Sciatic nerve (tissue), 2 donors: ENCODE data around the gene ZNF639. TPM values are rescaled to one million over a fixed set of nuclear protein-coding genes. Genes with fewer than 3 reads are reported as not detected.
A peak's percentile ranks its signal among the peaks of the same experiment; 100 is the strongest.
"Not testable (repeated sequence)": the region's sequence is repeated elsewhere in the genome, so short reads cannot be mapped to it uniquely, and the experiment has no call there.

Experiments
- ATAC-seq: fragments of 200-7000 bp; cut with Tn5 transposase; one replicate; pipeline ENCODE4 v1.9.1; 2020; ENCODE audit warnings: mild to moderate bottlenecking, moderate library complexity
- DNase-seq: peaks from one replicate; pipeline ENCODE4 v3.0.0-alpha.2; 2020; ENCODE audit warnings: low spot score
- intact Hi-C: fragments of 100-400 bp; cut with DNase I; formaldehyde crosslinking; loops from one replicate; pipeline ENCODE4 v1.14.2; 2022
- total RNA-seq: library from RNA; stranded (reverse); fragmentation: NEBNext Ultra II Directional; extraction: Animal tissue kit (Norgen Biotek cat#: 25700); gene quantifications from one replicate; pipeline ENCODE4 v1.2.1, GENCODE V29; 2021
- donor health status: DM: no; HTN: no; CAD: no.
- donor health status: DM: no; HTN: no; CAD: no.

The ZNF639 gene
- total RNA-seq = 32.3 TPM

DNA sequence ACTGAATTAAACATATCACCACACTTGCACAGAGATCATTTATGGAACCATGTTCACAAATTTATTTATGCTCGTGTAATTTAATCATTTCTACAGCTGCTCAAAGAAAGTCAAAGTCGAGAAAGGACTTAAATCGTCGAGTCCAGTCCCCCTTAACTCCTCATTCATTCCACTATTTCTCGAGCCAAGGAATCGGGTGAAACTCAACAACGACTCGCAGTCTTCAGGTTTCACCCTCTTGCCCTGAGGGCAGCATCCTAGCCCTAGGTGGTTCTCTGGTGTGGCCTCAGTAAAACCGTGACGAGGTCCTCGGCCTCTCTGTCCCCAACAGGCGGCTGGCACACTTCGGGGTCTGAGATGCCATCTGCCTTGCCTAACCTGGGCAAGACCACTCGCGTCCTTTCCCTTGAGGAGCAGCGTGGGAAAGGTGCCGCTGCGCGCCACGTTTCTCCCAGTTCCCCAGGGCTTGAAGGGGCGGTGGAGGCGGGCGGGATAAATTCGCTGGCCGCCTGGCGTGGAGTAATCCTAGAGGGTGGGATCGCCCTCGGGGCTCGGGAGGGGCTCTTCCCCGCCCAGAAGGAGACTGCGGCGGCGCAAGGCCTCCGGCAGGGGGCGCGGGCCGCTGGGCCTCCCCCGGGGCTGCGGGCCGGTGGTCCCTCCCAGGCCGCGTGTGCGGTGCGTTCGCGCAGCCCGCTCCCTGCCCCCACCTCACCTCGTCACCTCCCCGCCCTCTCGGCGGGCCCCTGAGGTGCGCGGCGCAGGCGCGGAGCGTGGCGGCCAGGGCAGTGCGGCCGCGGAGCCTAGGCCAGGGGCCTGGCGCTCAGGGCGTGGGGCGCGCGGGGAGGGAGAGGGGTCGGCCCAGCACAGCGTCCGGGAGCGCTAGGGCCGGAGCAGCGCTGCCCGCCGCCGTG lies at the start of gene ZNF639:
TSS of gene ZNF639 (plus strand) at position 746 of the 911 bp plus-strand sequence. CDS start 5,263 bp downstream, outside the sequence.
- DNase-seq (peak; percentile 87), ATAC-seq (peak; percentile 94)
- intact Hi-C loops = no loop called here

GRCh38 chr3:179274434-179274833 lies 48.4 kb upstream of the ZNF639 start:
- intact Hi-C loops, ATAC-seq, DNase-seq: not testable (repeated sequence)

DNA sequence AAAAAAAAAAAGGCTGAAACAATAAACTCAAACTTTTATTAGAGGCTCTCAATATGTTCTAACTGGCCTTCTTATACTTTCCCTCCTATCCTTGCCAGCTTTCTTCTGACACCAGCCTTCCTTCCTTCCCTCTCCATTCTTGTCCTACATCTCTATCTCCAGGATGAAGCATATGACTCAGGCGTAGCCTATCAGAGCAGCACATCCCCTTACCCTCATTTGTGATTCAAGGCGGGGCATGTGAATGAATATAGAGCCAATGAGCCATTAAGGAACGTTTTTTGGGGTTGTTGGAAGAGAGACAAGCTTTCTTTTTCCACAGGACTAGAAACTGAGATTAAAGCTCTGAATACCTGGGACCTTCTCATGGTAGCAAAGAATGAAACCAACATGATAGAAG lies 46.8 kb upstream of the ZNF639 start:
- DNase-seq (no peak), ATAC-seq (no peak)
- intact Hi-C loops = no loop called here

DNA sequence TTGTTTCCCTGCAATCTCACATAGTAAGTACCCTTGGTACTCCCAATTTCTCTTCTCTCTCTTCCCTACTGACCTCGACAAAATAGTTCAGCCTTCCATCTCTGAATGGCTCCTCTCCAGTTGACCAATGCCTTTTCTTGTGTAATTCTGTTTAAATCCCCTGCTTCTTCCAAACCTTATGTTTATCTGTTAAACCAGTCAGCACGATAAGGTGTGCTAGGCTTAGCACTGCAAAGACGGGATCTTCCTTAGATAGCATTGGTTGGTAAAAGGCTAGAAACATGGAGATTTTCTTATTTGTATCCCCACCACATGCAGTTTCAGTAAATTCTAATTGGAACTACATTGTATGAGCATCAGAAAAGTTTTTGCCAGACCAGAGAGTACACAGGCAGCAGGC lies 46.1 kb upstream of the ZNF639 start:
- DNase-seq (no peak), ATAC-seq (no peak)
- intact Hi-C loops = no loop called here

DNA sequence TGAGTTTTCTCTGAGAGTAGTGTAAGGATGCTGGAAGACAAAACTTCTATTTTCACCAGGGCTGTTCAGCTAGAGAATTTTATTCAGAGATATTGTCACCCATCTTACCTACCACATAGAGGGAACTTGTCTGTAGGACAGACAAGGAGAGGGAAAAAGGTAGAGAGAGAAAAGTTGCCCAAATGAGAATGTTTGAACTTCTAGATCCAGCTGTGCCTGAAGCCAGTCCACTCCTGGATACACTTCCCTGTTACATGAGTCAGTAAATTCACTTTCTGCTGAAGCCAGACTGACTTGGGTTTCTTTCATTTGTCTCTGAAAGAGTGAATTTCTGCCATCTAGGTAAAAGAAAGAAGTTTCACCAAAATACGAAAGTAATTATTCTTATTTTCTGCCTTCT lies 44.7 kb upstream of the ZNF639 start:
- DNase-seq (no peak), ATAC-seq (no peak)
- intact Hi-C loops = no loop called here

DNA sequence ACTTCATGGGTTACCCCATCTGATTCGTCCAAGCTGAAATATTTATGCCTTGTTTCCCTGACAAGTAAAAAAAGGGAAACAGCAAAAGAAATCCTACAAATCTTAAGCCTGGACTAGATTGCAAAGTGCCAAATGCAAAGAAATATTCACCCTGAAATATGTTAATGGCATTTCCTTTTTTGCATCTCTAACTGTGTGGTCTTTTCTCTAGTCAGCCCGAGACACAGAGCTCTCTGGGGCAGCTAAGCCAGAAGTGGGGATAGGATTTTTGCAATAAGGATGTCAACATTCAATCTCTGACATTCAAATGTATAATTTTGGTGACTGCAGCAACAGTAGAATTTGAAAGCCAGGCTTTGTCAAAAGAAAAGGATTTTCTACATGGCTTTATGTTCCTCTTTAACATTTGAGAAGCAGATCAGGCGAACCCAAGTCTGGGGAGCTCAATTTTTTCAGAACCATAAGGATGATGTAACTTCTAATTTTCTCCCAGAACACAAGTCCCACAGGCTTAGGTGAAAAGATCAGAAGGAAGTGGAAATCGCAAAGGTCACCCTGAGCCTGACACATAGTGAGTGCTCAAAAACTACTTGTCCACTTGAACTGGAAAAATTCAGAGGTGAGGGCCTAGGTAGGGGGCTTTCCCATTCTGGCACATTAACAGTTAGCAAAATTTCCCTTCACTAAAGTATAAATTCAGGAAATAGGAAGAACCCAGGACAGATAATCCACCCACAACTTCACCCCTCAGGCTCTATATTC lies 43.7 kb upstream of the ZNF639 start:
- ATAC-seq = no peak
- DNase-seq = no peak
- intact Hi-C loops = no loop called here

GRCh38 chr3:179279837-179280236 lies 43.0 kb upstream of the ZNF639 start:
- DNase-seq (no peak), ATAC-seq (no peak)
- intact Hi-C loops = no loop called here

DNA sequence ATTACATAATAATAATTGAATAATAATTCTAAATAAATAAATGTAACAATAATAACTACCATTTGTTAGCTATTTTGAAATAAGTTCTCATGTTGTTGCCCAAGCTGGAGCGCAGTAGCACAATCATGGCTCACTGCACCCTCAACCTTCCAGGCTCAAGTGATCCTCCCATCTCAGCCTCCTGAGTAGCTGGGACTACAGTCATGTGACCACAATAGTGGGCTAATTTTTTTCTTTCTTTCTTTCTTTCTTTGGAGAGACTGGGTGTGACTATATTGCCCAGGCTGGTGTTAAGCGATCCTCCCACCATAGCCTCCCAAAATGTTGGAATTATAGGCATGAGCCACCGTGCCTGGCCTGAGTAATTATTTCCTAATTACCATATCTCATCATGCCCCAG lies 41.0 kb upstream of the ZNF639 start:
- intact Hi-C loops = no loop called here
- DNase-seq (no peak), ATAC-seq (no peak)

DNA sequence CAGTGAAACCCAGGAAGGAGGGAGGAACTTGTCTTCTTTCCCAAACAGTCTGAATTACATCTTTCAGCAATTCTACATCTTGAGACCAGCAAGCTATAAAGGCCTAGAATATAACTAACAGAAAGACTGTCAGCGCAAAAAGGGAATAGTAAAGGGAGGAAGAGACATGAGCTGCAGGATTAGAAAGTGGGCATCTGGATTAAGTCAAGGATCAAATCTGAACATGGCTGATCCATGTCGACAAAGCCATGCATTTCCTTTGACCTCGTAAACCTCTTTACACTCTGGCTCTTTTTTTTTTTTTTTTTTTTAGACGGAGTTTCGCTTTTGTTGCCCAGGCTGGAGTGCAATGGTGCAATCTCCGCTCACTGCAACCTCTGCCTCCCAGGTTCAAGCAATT lies 36.5 kb upstream of the ZNF639 start:
- ATAC-seq = no peak
- intact Hi-C loops = no loop called here
- DNase-seq = no peak

DNA sequence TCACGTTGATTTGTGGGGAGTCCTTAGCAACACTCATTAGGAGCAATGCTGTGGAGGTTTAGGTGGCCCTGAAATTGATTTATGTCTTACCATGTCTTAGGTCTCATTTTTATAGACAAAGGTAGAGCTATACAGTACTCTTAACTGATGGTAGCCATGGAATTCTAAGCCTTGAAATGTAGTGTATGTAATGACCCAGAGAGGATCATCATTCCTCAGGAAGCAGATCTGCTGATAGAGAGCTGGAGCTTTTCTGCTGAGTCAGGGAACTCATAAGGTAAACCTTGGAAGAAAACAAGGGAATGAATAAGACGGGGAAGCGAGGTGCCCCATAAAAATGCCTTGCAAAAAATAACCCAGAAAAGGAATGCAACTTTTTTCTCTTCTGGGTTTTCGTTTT lies 34.0 kb upstream of the ZNF639 start:
- no peak for DNase-seq
- no peak for ATAC-seq
- intact Hi-C loops = no loop called here

DNA sequence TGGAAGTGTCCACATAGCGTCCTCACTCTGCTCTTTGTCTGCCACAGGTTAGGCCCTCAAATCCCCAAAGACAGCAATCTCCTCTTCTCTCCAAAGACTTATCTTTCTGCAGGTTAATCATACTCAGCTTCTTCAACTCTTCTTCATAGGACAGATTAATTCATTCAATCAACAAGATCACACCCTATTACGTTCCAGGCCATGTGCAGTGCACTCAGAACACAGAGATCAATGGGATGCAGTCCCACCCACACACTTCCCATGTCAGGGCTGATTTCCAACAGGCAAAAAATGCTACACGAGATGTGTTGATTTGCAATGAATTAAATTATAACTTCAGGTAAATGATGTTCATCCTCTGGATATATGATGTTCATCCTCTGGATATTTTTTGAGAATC lies 33.5 kb upstream of the ZNF639 start:
- DNase-seq (no peak), ATAC-seq (no peak)
- intact Hi-C loops = no loop called here

DNA sequence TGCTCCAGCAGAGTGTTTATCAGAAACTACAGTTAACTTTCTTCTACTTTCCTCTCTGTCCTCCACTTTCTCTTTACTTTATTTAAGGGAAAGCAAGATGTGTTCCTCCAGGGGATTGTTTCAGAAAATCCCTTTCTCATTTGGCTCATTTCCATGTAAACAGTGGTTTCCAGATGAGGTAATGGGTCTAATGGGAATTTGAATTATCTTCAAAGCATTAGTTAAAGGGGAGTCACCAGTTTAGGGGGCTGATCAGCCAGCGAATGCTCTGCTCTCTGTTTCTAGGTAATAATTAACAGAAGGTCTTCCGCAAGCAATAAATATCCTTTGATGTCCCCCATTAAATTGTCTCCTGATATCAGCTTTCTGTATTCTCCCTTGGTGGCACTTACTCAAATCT lies 30.4 kb upstream of the ZNF639 start:
- intact Hi-C loops = loop anchor here (10.0 kb wide), 1 partner anchor 198 kb away; no protein-coding TSS in a partner anchor
- ATAC-seq = no peak
- no peak for DNase-seq

- DNase-seq (no peak), ATAC-seq (no peak)
- intact Hi-C loops = loop anchor here (10.0 kb wide), 1 partner anchor 203 kb away; no protein-coding TSS in a partner anchor
These were observed 24.7 kb upstream of the ZNF639 start for GRCh38 chr3:179297971-179298725.

- DNase-seq = no peak
- ATAC-seq = no peak
- intact Hi-C loops = loop anchor here (10.0 kb wide), 1 partner anchor 205 kb away; no protein-coding TSS in a partner anchor
These were observed 23.5 kb upstream of the ZNF639 start for GRCh38 chr3:179299316-179299715.

DNA sequence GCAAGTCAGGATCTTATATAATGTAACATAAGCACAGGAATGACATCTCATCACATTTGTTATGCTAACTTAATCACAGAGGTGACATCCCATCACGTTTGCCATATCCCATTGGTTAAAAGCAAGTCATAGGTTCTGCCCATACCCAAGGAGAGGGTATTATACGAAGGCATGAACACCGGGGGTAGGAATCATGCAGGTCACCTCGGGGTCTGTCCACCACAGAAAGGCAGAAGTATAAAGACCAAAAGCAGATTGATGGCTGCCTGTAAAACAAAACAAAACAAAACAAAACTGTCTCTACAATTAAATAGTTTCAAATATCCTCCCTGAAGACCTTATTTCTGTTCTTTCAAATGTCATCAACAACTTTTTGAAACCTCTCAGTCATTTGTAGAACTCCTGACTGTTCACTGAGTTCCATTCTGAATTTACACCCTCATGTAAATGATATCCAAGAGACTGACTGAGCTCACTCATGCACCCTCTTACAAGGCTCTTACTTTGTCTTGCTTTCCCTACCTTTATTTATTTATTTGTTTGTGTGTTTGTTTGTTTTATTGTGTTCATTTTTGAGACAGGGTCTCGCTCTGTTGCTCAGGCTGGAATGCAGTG lies 22.7 kb upstream of the ZNF639 start:
- intact Hi-C loops = loop anchor here (10.0 kb wide), 1 partner anchor 205 kb away; no protein-coding TSS in a partner anchor
- DNase-seq = no peak
- no peak for ATAC-seq

DNA sequence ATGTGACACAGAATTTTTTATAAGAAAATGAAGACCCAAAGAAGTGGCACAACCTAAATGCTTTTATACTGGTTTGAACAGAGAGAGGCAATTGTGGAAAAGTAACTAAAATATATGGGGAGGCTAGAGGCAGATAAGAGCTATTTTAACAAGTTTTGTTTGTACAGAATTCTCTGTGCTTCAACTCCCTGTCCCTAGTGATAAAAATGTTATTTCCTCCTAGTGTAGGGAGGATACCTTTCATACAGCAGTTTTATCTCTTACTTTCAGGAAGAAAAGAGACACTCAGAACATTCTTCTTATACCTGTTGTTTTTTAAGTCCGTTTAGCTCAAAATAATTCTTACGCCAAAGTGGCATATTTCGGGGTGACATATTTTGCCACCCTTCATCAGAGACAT lies 21.2 kb upstream of the ZNF639 start:
- DNase-seq = no peak
- ATAC-seq = no peak
- intact Hi-C loops = no loop called here

GRCh38 chr3:179302111-179302510 lies 20.7 kb upstream of the ZNF639 start:
- DNase-seq (no peak), ATAC-seq (no peak)
- intact Hi-C loops = no loop called here

- intact Hi-C loops = no loop called here
- ATAC-seq (no peak), DNase-seq (no peak)
These were observed 18.2 kb upstream of the ZNF639 start for GRCh38 chr3:179304605-179305004.

- intact Hi-C loops, DNase-seq, ATAC-seq: not testable (repeated sequence)
These were observed 15.5 kb upstream of the ZNF639 start for GRCh38 chr3:179307362-179307761.
